ENCODE measurements around the gene IDH2. TPM values are rescaled to one million over a fixed set of nuclear protein-coding genes. Genes with fewer than 3 reads are reported as not detected.
A peak's percentile ranks its signal among the peaks of the same experiment; 100 is the strongest.

Gene IDH2
- total and polyA plus RNA-seq, 2 of the 13 experiments (the other 11 are each of a cell fraction or from before 2014, with no cell fraction given) = 121 to 145 TPM

- TF ChIP-seq ZKSCAN1 (IDR thresholded peaks at IDR 0.05; ENCODE audit: low read length) = no peak
- peak; percentile 47; the same call in 1 of the 2 replicates for TF ChIP-seq NR2F6 (IDR thresholded peaks at IDR 0.05)
- TF ChIP-seq NR2F6 (CRISPR knock-in tag; IDR thresholded peaks at IDR 0.05) = peak; percentile 89
- TF ChIP-seq ZNF615 (CRISPR knock-in tag; IDR thresholded peaks at IDR 0.05; ENCODE audit: borderline replicate concordance) = no peak
- no peak for TF ChIP-seq ZNF136 (CRISPR knock-in tag; IDR thresholded peaks at IDR 0.05; ENCODE audit: low read depth)
- peak; percentile 44; the same call in 1 of the 2 replicates for TF ChIP-seq KAT8 (CRISPR knock-in tag; IDR thresholded peaks at IDR 0.05)
- TF ChIP-seq ZSCAN30 (CRISPR knock-in tag; IDR thresholded peaks at IDR 0.05) = no peak
- no peak for TF ChIP-seq ZNF337 (CRISPR knock-in tag; IDR thresholded peaks at IDR 0.05; ENCODE audit: borderline replicate concordance, low read depth)
- TF ChIP-seq ZFP90 (CRISPR knock-in tag; IDR thresholded peaks at IDR 0.05; ENCODE audit: borderline replicate concordance) = peak; percentile 65; the same call in 1 of the 2 replicates
- no peak for TF ChIP-seq ZNF780A (CRISPR knock-in tag; IDR thresholded peaks at IDR 0.05)
- TF ChIP-seq TFAP4 (IDR thresholded peaks at IDR 0.05; ENCODE audit: borderline replicate concordance, low read depth) = peak; percentile 72; the same call in 1 of the 2 replicates
- 0 out of 2 replicates have a peak, but pooled peaks have one; percentile 59 for TF ChIP-seq MXD3 (CRISPR knock-in tag; IDR thresholded peaks at IDR 0.05)
- no peak for TF ChIP-seq ATM (IDR thresholded peaks at IDR 0.05; ENCODE audit: borderline replicate concordance)
- peak; percentile 19; the same call in 1 of the 2 replicates for TF ChIP-seq ZNF768 (CRISPR knock-in tag; IDR thresholded peaks at IDR 0.05)
- peak; percentile 81 for TF ChIP-seq HOXA3 (CRISPR knock-in tag; IDR thresholded peaks at IDR 0.05)
- no peak for TF ChIP-seq CSRNP2 (CRISPR knock-in tag; conservative IDR thresholded peaks at IDR 0.05; ENCODE audit: low read depth)
- TF ChIP-seq ZNF777 (CRISPR knock-in tag; IDR thresholded peaks at IDR 0.05) = no peak; the same call in 1 of the 2 replicates
- no peak for TF ChIP-seq ZNF253 (CRISPR knock-in tag; IDR thresholded peaks at IDR 0.05; ENCODE audit: borderline replicate concordance)
- peak; percentile 80 for TF ChIP-seq ZEB1 (IDR thresholded peaks at IDR 0.05; ENCODE audit: insufficient replicate concordance, low read depth)
- TF ChIP-seq ZNF691 (CRISPR knock-in tag; IDR thresholded peaks at IDR 0.05; ENCODE audit: borderline replicate concordance, low read depth) = peak; percentile 89; the same call in 1 of the 2 replicates
- peak; percentile 93 for TF ChIP-seq RARA (CRISPR knock-in tag; IDR thresholded peaks at IDR 0.05)
- peak; percentile 98 for TF ChIP-seq ZNF281 (CRISPR knock-in tag; IDR thresholded peaks at IDR 0.05; ENCODE audit: borderline replicate concordance)
Observed at GRCh38 chr15:90126596-90127435, 24.5 kb upstream of the IDH2 start (continued).
